HFF-Myc (cell line): ENCODE measurements around the gene RHOT2.
A peak's percentile ranks its signal among the peaks of the same experiment; 100 is the strongest.

Experiments
- DNase-seq: peaks from one replicate; pipeline ENCODE4 v3.0.0-alpha.2; 2011; ENCODE audit warnings: low read depth; ENCODE audit errors: extremely low read depth
- H3K4me3 ChIP-seq: replicated peaks from 2 replicates; pipeline ENCODE4 v1.5.1; 2011; ENCODE audit warnings: low read depth, mild to moderate bottlenecking, control low read depth, low read length
- TF ChIP-seq, protein P1 (sequence below): IDR thresholded peaks from 2 replicates; pipeline ENCODE4 v1.5.1; 2012; ENCODE audit warnings: mild to moderate bottlenecking, low read depth, low read length, control low read depth; ENCODE audit errors: missing control alignments

The RHOT2 gene

DNA sequence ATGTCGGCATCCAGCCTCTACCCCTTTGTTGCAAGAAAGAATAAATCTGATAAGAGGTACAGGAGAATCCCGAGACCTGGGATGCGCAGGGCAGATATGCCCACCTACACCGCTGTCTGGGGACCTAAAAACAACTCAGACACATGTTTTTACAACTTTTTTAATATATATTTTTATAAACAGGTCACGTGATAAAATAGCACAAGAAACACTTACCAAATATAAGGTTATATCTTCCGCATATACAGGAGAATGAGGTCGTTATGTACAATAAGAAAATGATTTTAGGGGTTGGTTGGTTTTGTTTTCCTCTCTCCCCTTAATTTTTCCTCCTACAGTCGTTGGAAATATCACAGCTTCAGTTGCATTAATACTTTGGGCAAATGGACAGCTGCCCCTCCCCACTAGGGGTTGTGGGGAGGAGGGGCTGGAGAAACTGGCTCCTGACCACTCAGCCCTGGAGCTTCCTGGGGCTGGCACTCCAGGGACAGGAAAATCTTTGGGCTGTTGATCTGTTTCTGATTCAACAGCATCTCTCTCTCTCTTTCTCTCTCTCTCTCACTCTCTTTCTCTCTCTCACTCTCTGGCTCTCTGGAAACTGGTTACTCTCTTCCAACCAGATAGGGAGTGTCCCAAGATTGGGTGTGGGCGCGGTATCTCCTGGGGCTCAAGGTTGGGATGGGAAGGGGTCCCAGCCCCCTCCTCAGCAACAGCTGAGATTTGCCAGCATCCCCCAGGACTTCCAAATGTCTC is 24.6 kb downstream of the RHOT2 start:
- TF ChIP-seq, protein P1, sequence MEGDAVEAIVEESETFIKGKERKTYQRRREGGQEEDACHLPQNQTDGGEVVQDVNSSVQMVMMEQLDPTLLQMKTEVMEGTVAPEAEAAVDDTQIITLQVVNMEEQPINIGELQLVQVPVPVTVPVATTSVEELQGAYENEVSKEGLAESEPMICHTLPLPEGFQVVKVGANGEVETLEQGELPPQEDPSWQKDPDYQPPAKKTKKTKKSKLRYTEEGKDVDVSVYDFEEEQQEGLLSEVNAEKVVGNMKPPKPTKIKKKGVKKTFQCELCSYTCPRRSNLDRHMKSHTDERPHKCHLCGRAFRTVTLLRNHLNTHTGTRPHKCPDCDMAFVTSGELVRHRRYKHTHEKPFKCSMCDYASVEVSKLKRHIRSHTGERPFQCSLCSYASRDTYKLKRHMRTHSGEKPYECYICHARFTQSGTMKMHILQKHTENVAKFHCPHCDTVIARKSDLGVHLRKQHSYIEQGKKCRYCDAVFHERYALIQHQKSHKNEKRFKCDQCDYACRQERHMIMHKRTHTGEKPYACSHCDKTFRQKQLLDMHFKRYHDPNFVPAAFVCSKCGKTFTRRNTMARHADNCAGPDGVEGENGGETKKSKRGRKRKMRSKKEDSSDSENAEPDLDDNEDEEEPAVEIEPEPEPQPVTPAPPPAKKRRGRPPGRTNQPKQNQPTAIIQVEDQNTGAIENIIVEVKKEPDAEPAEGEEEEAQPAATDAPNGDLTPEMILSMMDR, result no peak
- no peak for DNase-seq
- H3K4me3 ChIP-seq, result no peak overlapping the region

DNA sequence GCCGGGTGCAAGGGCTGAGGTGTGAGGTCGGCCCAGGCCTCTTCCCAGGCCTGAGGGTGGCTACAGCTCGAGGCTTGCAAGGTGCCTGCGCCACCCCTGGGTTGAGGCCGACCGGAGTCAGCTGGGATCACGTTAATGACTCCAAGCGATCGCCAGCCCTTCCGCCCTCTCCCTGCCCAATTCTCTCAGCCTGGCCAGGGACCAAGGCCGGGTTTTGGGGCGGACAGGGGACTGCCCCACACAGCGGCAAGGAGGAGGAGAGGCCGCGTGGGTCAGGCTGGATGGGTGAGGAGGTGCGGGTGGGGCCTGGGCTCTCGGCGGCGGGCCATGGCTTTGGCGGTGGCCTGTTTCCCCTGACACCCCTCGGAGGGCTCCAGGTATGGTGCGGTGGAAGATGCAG is 25.4 kb downstream of the RHOT2 start:
- TF ChIP-seq, protein P1, result no peak
- H3K4me3 ChIP-seq, result no peak overlapping the region
- no peak for DNase-seq

DNA sequence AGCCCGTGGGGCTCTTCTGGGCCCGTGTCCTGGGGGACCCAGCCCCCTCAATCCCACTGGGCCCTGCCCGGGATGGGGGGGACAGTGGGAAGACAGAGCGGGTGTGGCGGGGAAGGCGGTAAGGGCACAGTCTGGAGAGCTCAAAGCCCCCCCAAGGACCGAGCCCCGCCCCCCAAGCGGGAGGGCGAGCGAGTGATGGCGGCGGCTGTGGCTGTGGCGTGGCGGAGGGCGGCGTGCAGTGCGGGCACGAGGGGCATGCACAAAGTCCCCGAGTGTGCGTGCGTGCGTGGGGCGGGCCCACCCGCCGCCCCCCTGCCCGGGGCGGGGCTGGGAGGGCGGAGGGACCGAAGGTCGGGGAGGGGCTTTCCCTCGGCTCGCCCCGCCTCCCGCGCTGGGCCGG is 25.8 kb downstream of the RHOT2 start:
- DNase-seq, result no peak
- TF ChIP-seq, protein P1, result no peak
- no peak overlapping the region for H3K4me3 ChIP-seq

DNA sequence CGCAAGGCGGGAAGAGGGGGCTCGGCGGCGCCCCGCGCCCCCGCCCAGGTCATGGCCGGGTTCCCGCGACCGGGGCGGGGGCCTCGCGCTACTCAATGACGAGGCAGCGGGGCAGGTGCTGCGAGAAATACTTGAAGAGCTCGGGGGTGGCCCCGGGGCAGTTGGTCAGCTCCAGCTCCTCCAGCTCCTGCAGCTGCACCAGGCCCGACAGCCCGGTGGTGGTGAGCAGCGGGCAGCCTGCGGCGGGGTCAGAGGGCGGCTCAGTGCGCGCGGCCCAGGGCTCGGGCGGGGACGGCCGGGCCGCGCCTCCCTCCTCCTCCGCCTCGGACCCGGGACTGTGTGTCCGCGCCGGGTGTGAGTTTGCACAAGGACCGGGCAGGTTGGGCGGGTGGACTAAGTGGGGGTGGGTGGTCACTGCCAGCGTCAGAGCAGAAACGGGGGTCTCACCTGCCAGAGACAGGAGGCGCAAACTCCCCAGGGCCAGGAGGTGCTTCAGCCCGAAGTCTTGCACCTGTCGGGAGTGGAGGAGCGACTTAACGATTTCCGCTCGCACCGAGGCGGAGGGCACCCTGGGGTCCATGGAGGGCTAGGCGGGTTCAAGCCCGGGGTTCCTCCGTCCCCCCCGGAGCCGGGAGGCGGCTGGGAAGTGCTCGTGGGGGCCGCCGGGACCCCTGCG is 26.4 kb downstream of the RHOT2 start:
- TF ChIP-seq, protein P1, result no peak
- DNase-seq, result no peak
- H3K4me3 ChIP-seq, result no peak overlapping the region

DNA sequence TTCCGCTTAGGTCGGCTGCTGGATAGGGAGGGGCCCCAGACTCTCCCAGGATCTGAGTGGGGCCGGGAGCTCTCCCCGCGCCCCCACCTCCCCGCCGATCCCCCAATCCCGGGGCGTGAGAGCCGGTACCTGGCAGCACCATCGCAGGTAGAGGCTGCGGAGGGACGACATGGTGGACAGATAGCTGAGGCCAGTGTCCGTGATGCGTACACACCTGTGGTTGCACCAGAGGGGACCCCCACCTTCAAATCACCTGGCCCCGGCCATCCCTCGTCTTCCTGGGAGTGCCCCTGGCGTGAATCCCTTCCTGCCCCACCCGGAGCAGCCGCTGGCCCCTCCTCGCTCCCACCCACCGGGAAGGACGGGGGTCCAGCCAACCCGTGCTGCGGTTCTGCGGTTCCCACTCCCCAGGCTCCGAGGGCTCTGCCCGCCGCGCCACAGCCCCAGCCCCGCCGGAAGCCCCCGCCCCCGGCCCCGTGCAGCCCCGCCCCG is 27.0 kb downstream of the RHOT2 start:
- no peak for DNase-seq
- TF ChIP-seq, protein P1, result no peak
- H3K4me3 ChIP-seq, result no peak overlapping the region

DNA sequence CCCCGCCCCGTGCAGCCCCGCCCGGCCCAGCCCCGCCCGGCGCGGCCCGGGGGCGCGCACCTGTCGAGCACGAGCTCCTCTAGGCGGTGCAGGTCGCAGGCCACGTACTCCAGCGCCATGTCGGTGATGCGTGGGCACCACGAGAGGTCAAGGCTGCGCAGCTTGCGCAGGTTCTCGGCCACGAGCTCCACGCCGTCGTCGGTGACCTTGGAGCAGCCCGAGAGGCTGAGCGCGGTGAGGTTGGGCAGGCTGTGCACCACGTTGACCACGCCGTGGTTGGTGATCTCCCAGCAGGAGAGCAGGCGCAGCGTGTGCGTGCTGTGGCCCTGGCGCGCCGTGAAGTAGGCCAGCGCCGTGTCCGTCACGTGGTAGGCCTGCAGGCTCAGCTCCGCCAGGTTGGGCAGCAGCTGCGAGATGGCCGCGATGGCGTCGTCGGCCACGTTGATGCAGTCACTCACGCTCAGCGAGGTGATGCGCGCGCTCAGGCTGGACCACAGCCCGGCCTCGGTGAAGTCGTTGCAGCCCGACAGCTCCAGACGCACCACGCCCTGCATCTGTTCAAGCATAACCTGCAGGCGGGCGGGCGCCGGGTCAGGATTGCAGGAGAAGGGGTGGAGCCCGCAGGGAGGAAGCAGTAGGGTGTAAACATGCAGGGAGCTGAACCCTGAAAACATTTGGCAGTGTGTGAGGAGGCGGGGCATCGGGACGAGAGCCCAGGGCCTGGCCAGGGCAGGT is 27.6 kb downstream of the RHOT2 start:
- no peak for DNase-seq
- H3K4me3 ChIP-seq, result 0 out of 2 replicates have a peak overlapping the region, but pooled peaks have one; percentile 9
- TF ChIP-seq, protein P1, result no peak
